HepG2 (cell line): ENCODE data around the gene LSMEM2. TPM values are rescaled to one million over a fixed set of nuclear protein-coding genes. Genes with fewer than 3 reads are reported as not detected.
A peak's percentile ranks its signal among the peaks of the same experiment; 100 is the strongest.

ENCODE experiments used
- ASH2L ChIP-seq: fragments of 300-600, 200-600 bp; sonication (generic); IDR thresholded peaks from 2 replicates; pipeline ENCODE4 v1.7.0; 2017; ENCODE audit warnings: low read depth, mild to moderate bottlenecking, moderate library complexity, mixed read lengths, low read length; ENCODE audit not compliant: insufficient read length
- ATF7 ChIP-seq, 2 experiments: fragments of 450-650 bp in 1 of 2; sonication (generic) in 1 of 2; formaldehyde crosslinking in 1 of 2; IDR thresholded peaks; 2 replicates each; pipeline versions ENCODE4 v1.4.0 to v1.6.1; 2016 to 2020; ENCODE audit warnings: antibody characterized with exemption in 1 of 2, mild to moderate bottlenecking in 1 of 2, missing genetic modification reagents in 1 of 2
- FOXO1 ChIP-seq: sonication (generic); formaldehyde crosslinking; IDR thresholded peaks from 2 replicates; pipeline ENCODE4 v1.4.0; 2020; ENCODE audit warnings: missing genetic modification reagents
- FOXP1 ChIP-seq, 2 experiments: fragments of 450-650 bp in 1 of 2; IDR thresholded peaks; 2 replicates each; pipeline ENCODE4 v1.6.1; 2017 to 2018; ENCODE audit warnings: antibody characterized with exemption in 1 of 2
- HMGXB4 ChIP-seq, 2 experiments: sonication (generic) in 1 of 2; formaldehyde crosslinking in 1 of 2; IDR thresholded peaks; 2 replicates each; pipeline versions ENCODE4 v1.4.0 to v1.6.1; 2018 to 2020; ENCODE audit warnings: missing genetic modification reagents in 2 of 2, borderline replicate concordance in 1 of 2, low read depth in 1 of 2, mild to moderate bottlenecking in 1 of 2, missing biosample characterization in 1 of 2
- PAXIP1 ChIP-seq: sonication (generic); formaldehyde crosslinking; conservative IDR thresholded peaks from 2 replicates; pipeline ENCODE4 v1.4.0; 2020; ENCODE audit warnings: mild to moderate bottlenecking, missing genetic modification reagents, moderate library complexity
- PHF8 ChIP-seq: sonication (generic); formaldehyde crosslinking; IDR thresholded peaks from 2 replicates; pipeline ENCODE4 v1.5.0; 2020; ENCODE audit warnings: missing genetic modification reagents
- RBM39 ChIP-seq: fragments of 200-400 bp; formaldehyde crosslinking; IDR thresholded peaks from one replicate; pipeline ENCODE4 v1.6.1; 2018; ENCODE audit warnings: antibody characterized with exemption, mild to moderate bottlenecking, low read depth, low read length; ENCODE audit not compliant: poor library complexity, severe bottlenecking
- SALL1 ChIP-seq: sonication (generic); formaldehyde crosslinking; IDR thresholded peaks from 2 replicates; pipeline ENCODE4 v1.8.0; 2022; ENCODE audit warnings: mild to moderate bottlenecking, missing genetic modification reagents
- SKI ChIP-seq: fragments of 450-650 bp; IDR thresholded peaks from one replicate; pipeline ENCODE4 v1.6.1; 2018; ENCODE audit warnings: mild to moderate bottlenecking; ENCODE audit not compliant: partially characterized antibody
- TFAP4 ChIP-seq: sonication (generic); IDR thresholded peaks from 2 replicates; pipeline ENCODE4 v1.6.1; 2016; ENCODE audit warnings: low read depth, borderline replicate concordance
- ZBTB10 ChIP-seq: sonication (generic); formaldehyde crosslinking; IDR thresholded peaks from 2 replicates; pipeline ENCODE4 v1.4.0; 2020; ENCODE audit warnings: missing genetic modification reagents, borderline replicate concordance
- ZC3H13 ChIP-seq: sonication (generic); formaldehyde crosslinking; IDR thresholded peaks from 2 replicates; pipeline ENCODE4 v1.8.1; 2023; ENCODE audit warnings: mild to moderate bottlenecking, missing genetic modification reagents, moderate library complexity
- ZNF326 ChIP-seq: sonication (generic); formaldehyde crosslinking; IDR thresholded peaks from 2 replicates; pipeline ENCODE4 v1.4.0; 2020; ENCODE audit warnings: missing genetic modification reagents, borderline replicate concordance
- ZNF546 ChIP-seq: sonication (generic); formaldehyde crosslinking; conservative IDR thresholded peaks from 2 replicates; pipeline ENCODE4 v1.8.1; 2023; ENCODE audit warnings: mild to moderate bottlenecking, missing genetic modification reagents
- ZNF563 ChIP-seq: sonication (generic); formaldehyde crosslinking; IDR thresholded peaks from 2 replicates; pipeline ENCODE4 v1.8.0; 2022; ENCODE audit warnings: mild to moderate bottlenecking, moderate library complexity, missing genetic modification reagents
- ZNF670 ChIP-seq: sonication (generic); formaldehyde crosslinking; IDR thresholded peaks from 2 replicates; pipeline ENCODE4 v1.8.0; 2022; ENCODE audit warnings: mild to moderate bottlenecking, missing genetic modification reagents, borderline replicate concordance
- polyA plus RNA-seq, 8 experiments: library from polyadenylated mRNA; depleted of rRNA in 3 of 8; stranded (reverse) in 7 of 8; unstranded in 1 of 8; fragments of >200 nt; fragmentation: Illumina TruSeq in 4 of 8; extraction: Trizol in 4 of 8; gene quantifications; 2 replicates each; pipeline versions ENCODE4 v1.2.1 to v1.2.3, GENCODE V29; 2011 to 2016; ENCODE audit warnings: low read depth in 4 of 8, missing spikeins in 1 of 8, mixed read lengths in 1 of 8; ENCODE audit not compliant: insufficient read depth in 1 of 8
- total RNA-seq, 5 experiments: library from RNA; depleted of rRNA; stranded (reverse); fragments of >200 nt; fragmentation: Illumina TruSeq; extraction: Trizol; gene quantifications; 2 replicates each; pipeline ENCODE4 v1.2.3, GENCODE V29; 2016; ENCODE audit warnings: low read depth in 1 of 5

The LSMEM2 gene
- total and polyA plus RNA-seq, 2 of the 13 experiments (the other 11 are each of a cell fraction or from before 2014, with no cell fraction given), result 0.07 to 0.41 TPM

- TF ChIP-seq HMGXB4 (CRISPR knock-in tag; IDR thresholded peaks at IDR 0.05; ENCODE audit: borderline replicate concordance in 1 of 2, low read depth in 1 of 2) (no peak; a peak in 1 of 4 replicates), RBM39 (no peak), ZNF563 (CRISPR knock-in tag) (0 out of 2 replicates have a peak, but pooled peaks have one; percentile 41), PHF8 (CRISPR knock-in tag) (0 out of 2 replicates have a peak, but pooled peaks have one; percentile 10), SKI (no peak), ZC3H13 (peak; percentile 93), ZNF326 (CRISPR knock-in tag) (no peak), ZBTB10 (CRISPR knock-in tag) (peak; percentile 38; the same call in 1 of the 2 replicates), ASH2L (peak; percentile 40), SALL1 (CRISPR knock-in tag) (peak; percentile 33), FOXO1 (CRISPR knock-in tag) (no peak), TFAP4 (peak; percentile 63; the same call in 1 of the 2 replicates), FOXP1 (IDR thresholded peaks at IDR 0.05) (no peak), FOXP1 (CRISPR knock-in tag; IDR thresholded peaks at IDR 0.05) (peak; percentile 51; the same call in 1 of the 2 replicates), ZNF670 (CRISPR knock-in tag) (no peak), ATF7 (IDR thresholded peaks at IDR 0.05) (peak; percentile 47; the same call in 1 of the 2 replicates), ATF7 (CRISPR knock-in tag; IDR thresholded peaks at IDR 0.05) (no peak), ZNF546 (0 out of 2 replicates have a peak, but pooled peaks have one; percentile 3), PAXIP1 (CRISPR knock-in tag) (peak; percentile 58)
Observed at GRCh38 chr3:50299638-50299928, 20.7 kb downstream of the LSMEM2 start (continued).
